Astrocyte of the cerebellum (primary cell): Measurements from ENCODE around the gene FAM135A.

Experiments
- DNase-seq: peaks from one replicate; pipeline ENCODE4 v3.0.0-alpha.2; 2011; ENCODE audit warnings: low read depth
- H3K4me3 ChIP-seq: 2 replicates; pipeline ENCODE4 v1.5.1; 2011; ENCODE audit warnings: mild to moderate bottlenecking, low read depth, low read length, moderate library complexity
- in situ Hi-C: cut with HindIII; loops from 2 replicates; pipeline ENCODE4 v1.10.0; 2017; ENCODE audit warnings: low sequenced_read_pairs
- TF ChIP-seq, protein P1 (sequence below): IDR thresholded peaks from 2 replicates; pipeline ENCODE4 v1.5.1; 2012; ENCODE audit warnings: low read length, low read depth, moderate library complexity, mild to moderate bottlenecking; ENCODE audit errors: missing control alignments

FAM135A gene

DNA sequence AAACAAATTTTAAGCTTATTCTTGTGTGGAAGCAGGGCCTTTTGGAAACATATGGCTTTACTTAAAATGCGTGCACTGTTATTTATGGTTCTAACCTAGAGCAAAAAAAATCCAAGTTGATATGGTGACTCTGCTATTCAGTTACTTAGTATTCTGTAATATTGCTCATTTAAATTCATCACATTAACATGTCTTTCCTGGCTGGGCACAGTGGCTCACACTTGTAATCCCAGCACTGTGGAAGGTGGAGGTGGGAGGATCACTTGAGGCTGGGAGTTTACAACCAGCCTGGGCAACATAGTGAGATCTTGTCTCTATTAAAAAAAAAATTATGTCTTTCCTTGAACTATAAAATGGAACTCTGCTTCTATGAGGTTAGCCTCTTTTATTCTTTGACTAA, 95.6 kb downstream of the FAM135A start:
- in situ Hi-C loops: loop anchor here (25.0 kb wide), 1 partner anchor 178 kb away; no protein-coding TSS in a partner anchor
- no peak for DNase-seq
- no peak overlapping the region for H3K4me3 ChIP-seq
- TF ChIP-seq, protein P1, sequence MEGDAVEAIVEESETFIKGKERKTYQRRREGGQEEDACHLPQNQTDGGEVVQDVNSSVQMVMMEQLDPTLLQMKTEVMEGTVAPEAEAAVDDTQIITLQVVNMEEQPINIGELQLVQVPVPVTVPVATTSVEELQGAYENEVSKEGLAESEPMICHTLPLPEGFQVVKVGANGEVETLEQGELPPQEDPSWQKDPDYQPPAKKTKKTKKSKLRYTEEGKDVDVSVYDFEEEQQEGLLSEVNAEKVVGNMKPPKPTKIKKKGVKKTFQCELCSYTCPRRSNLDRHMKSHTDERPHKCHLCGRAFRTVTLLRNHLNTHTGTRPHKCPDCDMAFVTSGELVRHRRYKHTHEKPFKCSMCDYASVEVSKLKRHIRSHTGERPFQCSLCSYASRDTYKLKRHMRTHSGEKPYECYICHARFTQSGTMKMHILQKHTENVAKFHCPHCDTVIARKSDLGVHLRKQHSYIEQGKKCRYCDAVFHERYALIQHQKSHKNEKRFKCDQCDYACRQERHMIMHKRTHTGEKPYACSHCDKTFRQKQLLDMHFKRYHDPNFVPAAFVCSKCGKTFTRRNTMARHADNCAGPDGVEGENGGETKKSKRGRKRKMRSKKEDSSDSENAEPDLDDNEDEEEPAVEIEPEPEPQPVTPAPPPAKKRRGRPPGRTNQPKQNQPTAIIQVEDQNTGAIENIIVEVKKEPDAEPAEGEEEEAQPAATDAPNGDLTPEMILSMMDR: no peak

DNA sequence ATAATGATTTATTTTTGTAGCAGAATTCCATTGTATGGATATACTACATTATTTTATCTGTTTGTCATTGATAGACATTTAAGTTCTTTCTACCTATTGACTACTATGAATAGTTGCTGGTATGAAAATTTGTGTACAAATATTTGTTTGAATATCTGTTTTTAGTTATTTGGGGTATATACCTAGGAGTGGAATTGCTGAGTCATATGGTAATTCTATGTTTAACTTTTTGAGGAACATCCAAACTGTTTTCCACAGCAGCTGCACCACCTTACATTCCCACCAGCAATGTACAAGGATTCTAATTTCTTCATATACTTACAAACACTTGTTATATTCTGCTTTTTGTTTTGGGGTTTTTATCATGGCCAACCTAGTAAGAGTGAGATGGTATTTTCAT, 97.3 kb downstream of the FAM135A start:
- in situ Hi-C loops: loop anchor here (25.0 kb wide), 1 partner anchor 177 kb away; no protein-coding TSS in a partner anchor
- TF ChIP-seq, protein P1: no peak
- no peak for DNase-seq
- H3K4me3 ChIP-seq: no peak overlapping the region

DNA sequence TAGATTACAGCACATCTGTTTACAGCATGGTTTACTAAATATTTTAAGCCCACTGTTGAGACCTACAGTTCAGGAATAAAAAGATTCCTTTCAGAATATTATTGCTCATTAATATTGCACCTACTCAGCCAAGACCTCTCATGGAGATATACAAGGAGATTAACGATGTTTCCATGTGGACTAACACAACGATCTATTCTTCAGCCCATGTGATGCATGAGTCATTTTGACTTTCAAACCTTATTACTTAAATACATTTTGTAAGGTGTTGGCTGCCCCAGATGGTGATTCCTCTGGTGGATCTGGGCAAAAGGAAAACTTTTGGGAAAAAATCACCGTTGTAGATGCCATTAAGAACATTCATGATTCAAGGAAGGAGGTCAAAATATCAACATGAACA, 105.4 kb downstream of the FAM135A start:
- TF ChIP-seq, protein P1: no peak
- H3K4me3 ChIP-seq: no peak overlapping the region
- no peak for DNase-seq
- in situ Hi-C loops: loop anchor here (25.0 kb wide), 1 partner anchor 169 kb away; no protein-coding TSS in a partner anchor

DNA sequence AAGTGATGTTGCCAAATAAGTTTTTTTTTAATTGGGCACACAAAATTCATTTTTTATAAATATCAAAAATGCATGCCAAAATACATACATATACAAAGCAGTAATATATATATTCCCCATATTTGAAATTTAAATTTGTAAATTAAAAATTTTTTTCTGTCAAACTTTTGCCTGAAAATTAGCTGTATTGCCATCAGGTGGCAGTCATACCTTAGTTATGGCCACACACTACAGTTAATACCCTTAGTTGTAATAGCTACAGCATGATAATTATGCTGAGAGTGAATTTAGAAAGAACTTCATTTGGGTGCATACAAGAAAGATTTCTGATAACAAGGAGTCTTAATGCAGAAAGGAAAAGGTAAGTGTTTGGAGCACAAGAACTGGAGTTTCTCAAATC, 107.3 kb downstream of the FAM135A start:
- H3K4me3 ChIP-seq: no peak overlapping the region
- in situ Hi-C loops: loop anchor here (25.0 kb wide), 1 partner anchor 167 kb away; no protein-coding TSS in a partner anchor
- DNase-seq: no peak
- TF ChIP-seq, protein P1: peak; percentile 32

DNA sequence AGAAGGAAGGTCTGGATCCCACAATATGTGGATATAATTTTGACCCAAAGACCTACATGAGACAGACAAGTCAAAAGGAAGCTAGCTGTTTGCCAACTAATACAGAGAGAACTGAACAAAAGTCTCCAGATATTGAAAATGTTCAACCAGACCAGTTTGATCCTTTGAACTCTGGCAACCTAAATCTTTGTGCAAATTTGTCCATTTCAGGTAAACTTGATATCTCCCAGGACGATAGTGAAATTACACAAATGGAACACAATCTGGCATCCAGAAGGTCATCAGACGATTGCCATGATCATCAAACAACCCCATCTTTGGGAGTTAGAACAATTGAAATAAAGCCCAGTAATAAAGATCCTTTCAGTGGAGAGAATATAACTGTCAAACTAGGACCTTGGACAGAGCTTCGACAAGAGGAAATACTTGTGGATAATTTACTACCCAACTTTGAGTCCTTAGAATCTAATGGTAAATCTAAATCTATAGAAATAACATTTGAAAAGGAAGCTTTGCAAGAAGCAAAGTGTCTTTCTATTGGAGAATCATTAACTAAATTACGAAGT, 111.5 kb downstream of the FAM135A start:
- in situ Hi-C loops: loop anchor here (25.0 kb wide), 1 partner anchor 162 kb away; no protein-coding TSS in a partner anchor
- no peak overlapping the region for H3K4me3 ChIP-seq
- DNase-seq: no peak
- TF ChIP-seq, protein P1: no peak

DNA sequence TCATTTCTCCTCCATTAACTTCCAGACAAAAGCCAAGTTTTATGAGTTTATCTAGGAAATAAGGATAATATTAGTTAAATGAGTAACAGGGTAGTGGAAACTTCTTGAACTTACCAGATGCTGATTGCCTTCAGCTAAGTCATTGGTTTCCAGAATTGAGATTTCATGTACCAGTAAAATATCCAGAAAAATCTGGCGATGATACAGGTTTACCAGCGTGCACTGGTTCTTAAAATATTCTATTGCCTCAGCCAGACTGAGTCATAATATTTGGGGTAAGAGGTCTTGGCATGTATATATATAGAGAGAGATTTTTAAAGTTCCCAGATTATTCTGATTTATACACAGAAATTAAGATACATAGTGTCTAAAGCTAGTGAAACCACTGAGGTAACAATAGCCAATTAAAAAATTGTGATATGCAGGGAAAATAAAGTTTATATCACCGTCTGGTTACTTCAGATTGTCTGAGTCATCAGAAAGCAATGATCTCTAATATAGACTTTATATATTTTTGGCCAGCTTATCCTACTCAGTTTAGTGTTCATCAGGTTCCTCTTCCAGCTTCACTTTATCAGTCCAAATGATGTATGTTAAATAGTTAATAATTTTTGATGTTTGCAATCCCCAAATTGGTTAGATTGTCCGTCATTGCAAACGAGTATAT, 113.9 kb downstream of the FAM135A start:
- H3K4me3 ChIP-seq: no peak overlapping the region
- in situ Hi-C loops: no loop called here
- no peak for DNase-seq
- TF ChIP-seq, protein P1: no peak
